Measurements from ENCODE around the gene TDRD10. TPM values are rescaled to one million over a fixed set of nuclear protein-coding genes. Genes with fewer than 3 reads are reported as not detected.

The TDRD10 gene
- total and polyA plus RNA-seq, 4 donors = 0.23 to 1.5 (median 0.78) TPM

- Histone ChIP-seq H3K9ac (ENCODE audit: low read depth in 1 of 2, low read length in 2 of 2) (peak overlapping the region; percentile 43 to 77), H3K27ac (ENCODE audit: low read depth in 1 of 2, low read length in 2 of 2) (peak overlapping the region in 1 of 2 donors; percentile 95), H3K36me3 (ENCODE audit: control insufficient read depth in 4 of 4, insufficient read depth in 3 of 4, low read depth in 1 of 4, low read length in 3 of 4) (peaks cover 12 to 34% (median 31%) of the 10 kb centered on the region in 4 donors), H3K27me3 (ENCODE audit: control insufficient read depth in 4 of 4, insufficient read depth in 4 of 4, low read length in 3 of 4) (no peaks in the 10 kb centered on the region), H3K4me1 (ENCODE audit: control insufficient read depth in 4 of 4, insufficient read depth in 4 of 4, low read length in 3 of 4) (peaks cover 2 to 31% (median 23%) of the 10 kb centered on the region in 4 donors), H3K4me3 (ENCODE audit: low read depth in 1 of 3, low read length in 3 of 3) (peak overlapping the region; percentile 92 to 96 (median 93)), H3K9me3 (ENCODE audit: control insufficient read depth in 4 of 4, low read length in 3 of 4) (no peaks in the 10 kb centered on the region)
- DNase-seq (ENCODE audit: low spot score) = no peak
- 24% methylated on average over 7 of the region's 7 CpGs for WGBS
- no peak for TF ChIP-seq MAX (IDR thresholded peaks at IDR 0.05)
- TF ChIP-seq RXRA (IDR thresholded peaks at IDR 0.05) = no peak
- no peak for TF ChIP-seq YY1 (IDR thresholded peaks at IDR 0.05)
- TF ChIP-seq JUND (IDR thresholded peaks at IDR 0.05) = no peak
- TF ChIP-seq RAD21 (IDR thresholded peaks at IDR 0.05) = no peak
- no peak for TF ChIP-seq NR2F2 (IDR thresholded peaks at IDR 0.05)
- no peak for TF ChIP-seq TAF1 (conservative IDR thresholded peaks at IDR 0.05)
- TF ChIP-seq HNF4A (conservative IDR thresholded peaks at IDR 0.05) = no peak
- no peak for TF ChIP-seq EGR1 (IDR thresholded peaks at IDR 0.05; ENCODE audit: low read depth in 2 of 2)
- no peak for TF ChIP-seq CTCF (IDR thresholded peaks at IDR 0.05; ENCODE audit: low read depth, low read length, missing input control)
- TF ChIP-seq GABPA (IDR thresholded peaks at IDR 0.05 in 1 of 2, conservative IDR thresholded peaks at IDR 0.05 in 1 of 2) = no peak
- no peak for TF ChIP-seq SP1 (IDR thresholded peaks at IDR 0.05)
- no peak for TF ChIP-seq HNF4G (IDR thresholded peaks at IDR 0.05)
Measured at GRCh38 chr1:154557248-154557938, 55.4 kb downstream of the TDRD10 start.

GRCh38 chr1:154557939-154558719 lies 56.1 kb downstream of the TDRD10 start, which contains the start of gene UBE2Q1:
UBE2Q1 (minus strand) TSS chr1:154558662; CDS start chr1:154558553, 109 bp downstream.
- TF ChIP-seq RAD21 (IDR thresholded peaks at IDR 0.05) (no peak), GABPA (IDR thresholded peaks at IDR 0.05 in 1 of 2, conservative IDR thresholded peaks at IDR 0.05 in 1 of 2) (no peak), REST (IDR thresholded peaks at IDR 0.05) (no peak), YY1 (IDR thresholded peaks at IDR 0.05) (no peak), HNF4G (IDR thresholded peaks at IDR 0.05) (no peak), FOXA2 (IDR thresholded peaks at IDR 0.05) (no peak), EGR1 (IDR thresholded peaks at IDR 0.05; ENCODE audit: low read depth in 2 of 2) (no peak), CTCF (IDR thresholded peaks at IDR 0.05; ENCODE audit: low read depth, low read length, missing input control) (no peak), FOXA1 (IDR thresholded peaks at IDR 0.05) (no peak)
- peak; percentile 53 for DNase-seq (ENCODE audit: low spot score)
- H3K4me1 ChIP-seq (ENCODE audit: control insufficient read depth in 4 of 4, insufficient read depth in 4 of 4, low read length in 3 of 4) = peaks cover 2 to 31% (median 23%) of the 10 kb centered on the region in 4 donors
- WGBS = under 1% methylated on average over 69 of the region's 69 CpGs
- H3K4me3 ChIP-seq (ENCODE audit: low read depth in 1 of 3, low read length in 3 of 3) = peak within 1 kb of the TSS; percentile 92 to 96 (median 93)
- no peaks in the 10 kb centered on the region for H3K9me3 ChIP-seq (ENCODE audit: control insufficient read depth in 4 of 4, low read length in 3 of 4)
- peaks cover 8 to 27% (median 24%) of the 10 kb centered on the region in 4 donors for H3K36me3 ChIP-seq (ENCODE audit: control insufficient read depth in 4 of 4, insufficient read depth in 3 of 4, low read depth in 1 of 4, low read length in 3 of 4)
- peak within 1 kb of the TSS; percentile 77 to 81 for H3K9ac ChIP-seq (ENCODE audit: low read depth in 1 of 2, low read length in 2 of 2)
- no peaks in the 10 kb centered on the region for H3K27me3 ChIP-seq (ENCODE audit: control insufficient read depth in 4 of 4, insufficient read depth in 4 of 4, low read length in 3 of 4)
- peak within 1 kb of the TSS; percentile 88 to 95 for H3K27ac ChIP-seq (ENCODE audit: low read depth in 1 of 2, low read length in 2 of 2)

Data from liver (tissue), 9 donors.